Smooth muscle cell (in vitro differentiated cells): ENCODE measurements around the gene VHLL. TPM values are rescaled to one million over a fixed set of nuclear protein-coding genes. Genes with fewer than 3 reads are reported as not detected.

ENCODE experiments used
- DNase-seq: peaks from one replicate; lab custom pipeline; 2025; ENCODE audit not compliant: unreplicated experiment; lab: John Stamatoyannopoulos, UW
- H2AFZ ChIP-seq: fragments of 200-600 bp; sonication (generic); 2 replicates; pipeline ENCODE4 v1.6.0; 2016; ENCODE audit warnings: antibody characterized with exemption, low read depth, mild to moderate bottlenecking
- H3F3A ChIP-seq: fragments of 200-600 bp; sonication (generic); 2 replicates; pipeline ENCODE4 v1.6.0; 2017; ENCODE audit warnings: antibody characterized with exemption, low read depth
- H3K27ac ChIP-seq: fragments of 200-600 bp; sonication (generic); 2 replicates; pipeline ENCODE4 v1.5.1; 2016; ENCODE audit warnings: low read depth, mild to moderate bottlenecking
- H3K27me3 ChIP-seq: fragments of 200-600 bp; sonication (generic); 2 replicates; pipeline ENCODE4 v1.6.1; 2016; ENCODE audit warnings: low read depth, mild to moderate bottlenecking
- H3K36me3 ChIP-seq: fragments of 200-600 bp; sonication (generic); 2 replicates; pipeline ENCODE4 v1.5.1; 2016; ENCODE audit warnings: low read depth
- H3K4me1 ChIP-seq: fragments of 200-600 bp; sonication (generic); 2 replicates; pipeline ENCODE4 v1.5.1; 2016; ENCODE audit warnings: low read depth
- H3K4me2 ChIP-seq: fragments of 200-600 bp; sonication (generic); 2 replicates; pipeline ENCODE4 v1.6.0; 2016; ENCODE audit warnings: mild to moderate bottlenecking
- H3K4me3 ChIP-seq: fragments of 200-600 bp; sonication (generic); 2 replicates; pipeline ENCODE4 v1.5.1; 2016; ENCODE audit warnings: mild to moderate bottlenecking
- H3K79me2 ChIP-seq: fragments of 200-600 bp; sonication (generic); 2 replicates; pipeline ENCODE4 v1.6.0; 2016; ENCODE audit warnings: low read depth, mild to moderate bottlenecking
- H3K9ac ChIP-seq: fragments of 200-600 bp; sonication (generic); 2 replicates; pipeline ENCODE4 v1.6.0; 2016; ENCODE audit warnings: low read depth
- H3K9me3 ChIP-seq: fragments of 200-600 bp; sonication (generic); replicated peaks from 2 replicates; pipeline ENCODE4 v1.5.1; 2016; ENCODE audit warnings: low read depth
- H4K20me1 ChIP-seq: fragments of 200-600 bp; sonication (generic); 2 replicates; pipeline ENCODE4 v1.6.0; 2016; ENCODE audit warnings: low read depth
- CTCF ChIP-seq: fragments of 200-600 bp; sonication (generic); IDR thresholded peaks from 2 replicates; pipeline ENCODE4 v1.5.1; 2017; ENCODE audit warnings: borderline replicate concordance, mild to moderate bottlenecking, antibody characterized with exemption; ENCODE audit not compliant: insufficient read depth, poor library complexity, severe bottlenecking
- WGBS: methylation state at CpG from one replicate; pipeline ENCODE4 v1.1.7; 2016; ENCODE audit warnings: low lambda C conversion rate; 5-methylcytosine and 5-hydroxymethylcytosine counted together
- polyA plus RNA-seq: library from polyadenylated mRNA; unstranded; fragments of >200 nt; fragmentation: Nextera tagmentation; extraction: Ambion mirVana; gene quantifications from 2 replicates; pipeline ENCODE4 v1.2.1, GENCODE V29; 2016
- total RNA-seq: library from RNA; depleted of rRNA; stranded (reverse); fragments of >200 nt; gene quantifications from 2 replicates; pipeline ENCODE4 v1.2.3, GENCODE V29; 2014

The VHLL gene
- total and polyA plus RNA-seq, 2 experiments from 2014 or later = not detected

- Histone ChIP-seq H2AFZ (no peak overlapping the region), H3K4me1 (peaks cover 16% of the 10 kb centered on the region), H3K4me2 (no peak overlapping the region), H3K27me3 (no peaks in the 10 kb centered on the region), H3K79me2 (peaks cover 6% of the 10 kb centered on the region), H3K9me3 (no peaks in the 10 kb centered on the region), H3K36me3 (no peaks in the 10 kb centered on the region), H4K20me1 (no peaks in the 10 kb centered on the region), H3F3A (peaks cover 6% of the 10 kb centered on the region), H3K27ac (no peak overlapping the region), H3K4me3 (no peak overlapping the region), H3K9ac (no peak overlapping the region)
- TF ChIP-seq CTCF = no peak
- no peak for DNase-seq
- WGBS = 93% methylated on average over 9 of the region's 9 CpGs
These were observed 5.2 kb downstream of the VHLL start for GRCh38 chr1:156293895-156294294.

- H3K4me2 ChIP-seq = no peak overlapping the region
- H3K4me1 ChIP-seq = peaks cover 16% of the 10 kb centered on the region
- H3F3A ChIP-seq = peaks cover 6% of the 10 kb centered on the region
- WGBS = 96% methylated on average over 8 of the region's 8 CpGs
- H3K9ac ChIP-seq = no peak overlapping the region
- no peaks in the 10 kb centered on the region for H3K36me3 ChIP-seq
- H3K27ac ChIP-seq = no peak overlapping the region
- no peaks in the 10 kb centered on the region for H3K9me3 ChIP-seq
- no peaks in the 10 kb centered on the region for H3K27me3 ChIP-seq
- no peaks in the 10 kb centered on the region for H4K20me1 ChIP-seq
- H3K4me3 ChIP-seq = no peak overlapping the region
- no peak for TF ChIP-seq CTCF
- H2AFZ ChIP-seq = no peak overlapping the region
- H3K79me2 ChIP-seq = peaks cover 6% of the 10 kb centered on the region
- DNase-seq = no peak
These were observed 6.0 kb downstream of the VHLL start for GRCh38 chr1:156293098-156293434.

- Histone ChIP-seq H4K20me1 (no peaks in the 10 kb centered on the region), H3K9ac (peak overlapping the region; percentile 56)
These were observed 7.7 kb downstream of the VHLL start for GRCh38 chr1:156291226-156292061.

More at GRCh38 chr1:156291226-156292061, 7.7 kb downstream of the VHLL start:
- no peak for TF ChIP-seq CTCF
- H3K4me2 ChIP-seq = peak overlapping the region; percentile 90
- peaks cover 16% of the 10 kb centered on the region for H3K4me1 ChIP-seq
- peak overlapping the region; percentile 57 for H3K4me3 ChIP-seq
- H3K79me2 ChIP-seq = peaks cover 6% of the 10 kb centered on the region
- no peaks in the 10 kb centered on the region for H3K27me3 ChIP-seq
- peaks cover 6% of the 10 kb centered on the region for H3F3A ChIP-seq
- DNase-seq = peak; percentile 82
- peak overlapping the region; percentile 73 for H2AFZ ChIP-seq
- no peaks in the 10 kb centered on the region for H3K36me3 ChIP-seq
- H3K9me3 ChIP-seq = no peaks in the 10 kb centered on the region
- peak overlapping the region; percentile 77 for H3K27ac ChIP-seq
- WGBS = 14% methylated on average over 37 of the region's 37 CpGs
